HG02938 (cell line): Measurements from ENCODE around the gene CD40LG.
A peak's percentile ranks its signal among the peaks of the same experiment; 100 is the strongest.

Experiments
- ATAC-seq: cut with Tn5 transposase; IDR thresholded peaks from one replicate; pipeline ENCODE4 v1.9.1; 2021; ENCODE audit warnings: mild to moderate bottlenecking, moderate library complexity; ENCODE audit not compliant: unreplicated experiment

The CD40LG gene

GRCh38 chrX:136646602-136647239, 1.2 kb upstream of the CD40LG start:
- ATAC-seq = no peak

- no peak for ATAC-seq
These were observed 2.9 kb downstream of the CD40LG start for GRCh38 chrX:136650811-136651210.

- ATAC-seq = no peak
These were observed 5.1 kb downstream of the CD40LG start for GRCh38 chrX:136652822-136653723.

- ATAC-seq = no peak
These were observed 8.5 kb downstream of the CD40LG start for GRCh38 chrX:136656361-136656964.

- no peak for ATAC-seq
These were observed 10.2 kb downstream of the CD40LG start for GRCh38 chrX:136658151-136658550.

- ATAC-seq = no peak
These were observed 11.2 kb downstream of the CD40LG start for GRCh38 chrX:136659174-136659573.

GRCh38 chrX:136660896-136661295, 12.9 kb downstream of the CD40LG start:
- no peak for ATAC-seq

- no peak for ATAC-seq
These were observed 14.1 kb downstream of the CD40LG start for GRCh38 chrX:136662104-136662503.

GRCh38 chrX:136662976-136663375, 15.0 kb downstream of the CD40LG start:
- no peak for ATAC-seq

- ATAC-seq = peak; percentile 78
These were observed 17.4 kb downstream of the CD40LG start for GRCh38 chrX:136665258-136665900.

- ATAC-seq = peak; percentile 17
These were observed 18.1 kb downstream of the CD40LG start for GRCh38 chrX:136666088-136666487.

GRCh38 chrX:136667446-136668168, 19.6 kb downstream of the CD40LG start:
- no peak for ATAC-seq

GRCh38 chrX:136671006-136671610, 23.1 kb downstream of the CD40LG start:
- peak; percentile 37 for ATAC-seq

GRCh38 chrX:136674270-136674985, 26.5 kb downstream of the CD40LG start:
- ATAC-seq = peak; percentile 35

- no peak for ATAC-seq
These were observed 31.6 kb downstream of the CD40LG start for GRCh38 chrX:136679531-136679930.

GRCh38 chrX:136684120-136684519, 36.2 kb downstream of the CD40LG start:
- ATAC-seq = no peak

- no peak for ATAC-seq
These were observed 39.5 kb downstream of the CD40LG start for GRCh38 chrX:136687457-136687856.

- no peak for ATAC-seq
These were observed 41.5 kb downstream of the CD40LG start for GRCh38 chrX:136689436-136689835.

GRCh38 chrX:136691028-136691809, 43.3 kb downstream of the CD40LG start:
- ATAC-seq = no peak
